Lower leg skin (tissue), 4 donors: ENCODE results near the gene CIAPIN1. TPM values are rescaled to one million over a fixed set of nuclear protein-coding genes. Genes with fewer than 3 reads are reported as not detected.

ENCODE experiments used
- DNase-seq, 2 donors: peaks; one replicate each; pipeline ENCODE4 v3.0.0-alpha.2; 2019; ENCODE audit warnings: low spot score in 2 of 2
- H3K4me3 ChIP-seq: fragments of 200-600 bp; sonication (generic); 2 replicates; pipeline ENCODE4 v1.5.1; 2017; ENCODE audit warnings: mild to moderate bottlenecking, low read depth; ENCODE audit not compliant: poor library complexity, severe bottlenecking
- POLR2A ChIP-seq, 2 donors: fragments of 450-650 bp; IDR thresholded peaks; one replicate each; pipeline ENCODE4 v1.6.1; 2016 to 2017; ENCODE audit warnings: antibody characterized with exemption in 2 of 2, mild to moderate bottlenecking in 1 of 2, moderate library complexity in 1 of 2
- WGBS, 2 donors: methylation state at CpG; one replicate each; pipeline ENCODE4 v1.1.5; 2018; 5-methylcytosine and 5-hydroxymethylcytosine counted together
- intact Hi-C: fragments of 100-400 bp; cut with DNase I; formaldehyde crosslinking; loops from one replicate; pipeline ENCODE4 v1.15.0; 2023; ENCODE audit warnings: low total_unique reads
- total RNA-seq, 4 donors: library from RNA; depleted of rRNA; stranded (reverse); fragments of >200 nt; gene quantifications; one replicate each; pipeline ENCODE4 v1.1.0, GENCODE V29; 2016
- TF ChIP-seq, protein P1 (sequence below), 3 donors: fragments of 450-650 bp; IDR thresholded peaks; one replicate each; pipeline ENCODE4 v1.5.1; 2016; ENCODE audit warnings: antibody characterized with exemption in 3 of 3, mild to moderate bottlenecking in 3 of 3, moderate library complexity in 2 of 3

The CIAPIN1 gene
- total RNA-seq, 4 donors from 2014 or later = 20.9 to 40.8 (median 30.7) TPM

- no peak for DNase-seq
- no peak overlapping the region for H3K4me3 ChIP-seq
- intact Hi-C loops = loop anchor here (10.0 kb wide), 1 partner anchor 342 kb away; no protein-coding TSS in a partner anchor
- TF ChIP-seq POLR2A (IDR thresholded peaks at IDR 0.05) = no peak
- TF ChIP-seq, protein P1, sequence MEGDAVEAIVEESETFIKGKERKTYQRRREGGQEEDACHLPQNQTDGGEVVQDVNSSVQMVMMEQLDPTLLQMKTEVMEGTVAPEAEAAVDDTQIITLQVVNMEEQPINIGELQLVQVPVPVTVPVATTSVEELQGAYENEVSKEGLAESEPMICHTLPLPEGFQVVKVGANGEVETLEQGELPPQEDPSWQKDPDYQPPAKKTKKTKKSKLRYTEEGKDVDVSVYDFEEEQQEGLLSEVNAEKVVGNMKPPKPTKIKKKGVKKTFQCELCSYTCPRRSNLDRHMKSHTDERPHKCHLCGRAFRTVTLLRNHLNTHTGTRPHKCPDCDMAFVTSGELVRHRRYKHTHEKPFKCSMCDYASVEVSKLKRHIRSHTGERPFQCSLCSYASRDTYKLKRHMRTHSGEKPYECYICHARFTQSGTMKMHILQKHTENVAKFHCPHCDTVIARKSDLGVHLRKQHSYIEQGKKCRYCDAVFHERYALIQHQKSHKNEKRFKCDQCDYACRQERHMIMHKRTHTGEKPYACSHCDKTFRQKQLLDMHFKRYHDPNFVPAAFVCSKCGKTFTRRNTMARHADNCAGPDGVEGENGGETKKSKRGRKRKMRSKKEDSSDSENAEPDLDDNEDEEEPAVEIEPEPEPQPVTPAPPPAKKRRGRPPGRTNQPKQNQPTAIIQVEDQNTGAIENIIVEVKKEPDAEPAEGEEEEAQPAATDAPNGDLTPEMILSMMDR (IDR thresholded peaks at IDR 0.05) = no peak
- 84 to 92% methylated on average over 7 of the region's 7 CpGs for WGBS, 2 donors
Observed at GRCh38 chr16:57426356-57426755, 20.8 kb downstream of the CIAPIN1 start.

DNA sequence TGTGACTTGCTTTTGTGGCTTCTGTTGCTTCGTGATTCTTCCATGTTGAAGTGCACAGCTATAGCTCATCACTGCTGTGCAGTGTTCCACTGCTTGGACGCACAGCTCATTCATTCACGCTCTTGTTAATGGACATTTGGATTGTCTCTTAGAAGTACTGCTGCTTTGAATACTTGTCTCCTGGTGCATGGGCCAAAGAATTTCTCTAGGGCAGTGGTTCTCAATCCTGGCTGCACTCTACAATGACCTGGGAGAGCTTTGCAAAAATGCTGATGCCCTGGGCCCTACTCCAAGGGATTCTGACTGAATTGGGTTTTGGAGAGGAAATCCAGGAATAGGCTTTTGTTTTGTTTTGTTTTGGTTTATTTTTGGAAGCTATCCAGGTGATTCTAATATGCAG is 22.6 kb downstream of the CIAPIN1 start:
- no peak overlapping the region for H3K4me3 ChIP-seq
- TF ChIP-seq, protein P1 (IDR thresholded peaks at IDR 0.05) = no peak
- no peak for TF ChIP-seq POLR2A (IDR thresholded peaks at IDR 0.05)
- WGBS, 2 donors = 72 to 80% methylated on average over 3 of the region's 3 CpGs
- no peak for DNase-seq
- intact Hi-C loops = loop anchor here (10.0 kb wide), 1 partner anchor 340 kb away; no protein-coding TSS in a partner anchor

DNA sequence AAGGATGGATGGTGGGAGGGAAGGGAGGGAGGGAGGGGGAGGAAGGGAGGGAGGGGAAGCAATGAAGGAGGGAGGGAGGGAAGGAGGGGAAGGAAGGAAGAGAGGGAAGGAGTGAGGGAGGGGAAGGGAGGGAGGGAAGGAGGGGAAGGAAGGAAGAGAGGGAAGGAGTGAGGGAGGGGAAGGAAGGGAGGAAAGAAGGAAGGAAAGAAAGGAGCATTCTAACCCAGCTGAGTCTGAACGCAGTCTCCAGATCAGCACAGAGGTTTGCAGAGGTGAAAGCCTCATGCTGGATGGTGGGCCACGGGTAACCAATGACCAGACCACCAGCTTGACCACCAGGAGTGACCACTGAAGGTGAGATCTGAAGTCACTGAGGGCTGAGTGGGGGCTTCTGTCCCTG is 24.0 kb downstream of the CIAPIN1 start:
- DNase-seq = no peak
- WGBS, 2 donors = 78 to 80% methylated on average over 2 of the region's 2 CpGs
- H3K4me3 ChIP-seq = no peak overlapping the region
- TF ChIP-seq, protein P1 (IDR thresholded peaks at IDR 0.05) = no peak
- no peak for TF ChIP-seq POLR2A (IDR thresholded peaks at IDR 0.05)
- intact Hi-C loops = loop anchor here (10.0 kb wide), 1 partner anchor 338 kb away; no protein-coding TSS in a partner anchor

DNA sequence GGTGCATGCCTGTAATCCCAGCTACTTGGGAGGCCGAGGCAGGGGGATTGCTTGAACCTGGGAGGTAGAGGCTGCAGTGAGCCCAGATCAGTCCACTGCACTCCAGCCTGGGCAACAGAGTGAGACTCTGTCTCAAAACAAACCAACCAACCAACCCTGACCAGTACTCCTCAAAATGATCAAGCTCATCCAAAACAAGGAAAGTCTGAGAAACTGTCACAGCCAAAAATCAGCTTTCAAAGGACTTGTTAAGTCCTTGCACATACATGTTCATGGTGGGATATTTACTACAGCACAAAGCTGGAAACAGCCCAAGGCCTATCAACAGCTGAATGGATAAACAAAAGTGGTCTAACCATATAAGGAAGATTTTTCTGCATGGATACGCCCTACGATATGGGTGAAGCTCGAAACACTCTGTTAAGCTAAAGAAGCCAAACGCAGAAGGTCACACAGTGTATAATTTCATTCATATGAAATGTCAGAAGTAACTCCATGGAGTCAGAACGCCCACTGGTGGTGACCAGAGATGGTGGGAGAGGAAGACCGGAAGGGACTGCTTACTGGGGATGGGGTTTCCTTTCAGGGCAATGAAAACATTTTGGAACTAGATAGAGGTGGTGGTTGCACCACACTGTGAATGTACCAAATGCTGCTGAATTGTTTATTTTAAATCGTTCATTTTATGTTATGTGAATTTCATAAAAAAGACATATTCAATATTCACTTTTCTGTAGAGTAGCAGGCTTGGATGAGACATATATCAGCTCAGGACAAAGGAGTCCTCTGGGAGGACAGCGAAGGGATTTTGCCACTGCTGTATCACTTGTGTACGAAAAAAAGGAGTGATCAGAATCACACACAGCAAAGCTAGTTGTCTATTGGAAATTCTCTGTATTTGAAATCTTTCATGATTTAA is 24.9 kb downstream of the CIAPIN1 start:
- intact Hi-C loops = loop anchor here (10.0 kb wide), 1 partner anchor 337 kb away; no protein-coding TSS in a partner anchor
- no peak for TF ChIP-seq POLR2A (IDR thresholded peaks at IDR 0.05)
- TF ChIP-seq, protein P1 (IDR thresholded peaks at IDR 0.05) = no peak
- DNase-seq = peak in 1 of 2 donors; percentile 39
- H3K4me3 ChIP-seq = no peak overlapping the region
- WGBS, 2 donors = 28 to 31% methylated on average over 10 of the region's 10 CpGs

- WGBS, 2 donors = 66 to 76% methylated on average over 6 of the region's 6 CpGs
- peak in 1 of 2 donors; percentile 69 for DNase-seq
- intact Hi-C loops = loop anchor here (5.0 kb wide), 1 partner anchor 103 kb away; no protein-coding TSS in a partner anchor
- H3K4me3 ChIP-seq = no peak overlapping the region
- TF ChIP-seq, protein P1 (IDR thresholded peaks at IDR 0.05) = no peak
- TF ChIP-seq POLR2A (IDR thresholded peaks at IDR 0.05) = no peak
Observed at GRCh38 chr16:57419506-57419905, 27.7 kb downstream of the CIAPIN1 start.
